Hepatic stellate cell (primary cell): ENCODE results near the gene RPRD2.
A peak's percentile ranks its signal among the peaks of the same experiment; 100 is the strongest.

Experiments used
- DNase-seq: peaks from one replicate; pipeline ENCODE4 v3.0.0; 2011; ENCODE audit warnings: low spot score

Gene RPRD2

DNA sequence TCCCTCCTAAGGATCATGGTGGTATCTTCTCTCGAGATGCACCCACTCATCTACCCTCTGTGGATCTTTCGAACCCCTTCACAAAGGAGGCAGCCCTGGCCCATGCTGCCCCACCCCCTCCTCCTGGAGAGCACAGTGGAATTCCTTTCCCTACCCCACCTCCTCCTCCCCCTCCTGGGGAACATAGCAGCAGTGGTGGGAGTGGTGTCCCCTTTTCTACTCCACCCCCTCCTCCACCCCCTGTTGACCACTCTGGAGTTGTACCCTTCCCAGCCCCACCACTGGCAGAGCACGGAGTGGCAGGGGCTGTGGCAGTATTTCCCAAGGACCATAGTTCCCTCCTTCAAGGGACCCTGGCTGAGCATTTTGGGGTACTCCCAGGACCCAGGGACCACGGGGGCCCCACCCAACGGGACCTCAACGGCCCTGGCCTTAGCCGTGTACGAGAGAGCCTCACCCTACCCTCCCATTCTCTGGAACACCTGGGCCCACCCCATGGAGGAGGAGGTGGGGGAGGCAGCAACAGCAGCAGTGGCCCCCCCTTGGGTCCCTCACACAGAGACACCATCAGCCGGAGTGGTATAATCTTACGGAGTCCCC, 108.8 kb downstream of the RPRD2 start:
- DNase-seq, result no peak

DNA sequence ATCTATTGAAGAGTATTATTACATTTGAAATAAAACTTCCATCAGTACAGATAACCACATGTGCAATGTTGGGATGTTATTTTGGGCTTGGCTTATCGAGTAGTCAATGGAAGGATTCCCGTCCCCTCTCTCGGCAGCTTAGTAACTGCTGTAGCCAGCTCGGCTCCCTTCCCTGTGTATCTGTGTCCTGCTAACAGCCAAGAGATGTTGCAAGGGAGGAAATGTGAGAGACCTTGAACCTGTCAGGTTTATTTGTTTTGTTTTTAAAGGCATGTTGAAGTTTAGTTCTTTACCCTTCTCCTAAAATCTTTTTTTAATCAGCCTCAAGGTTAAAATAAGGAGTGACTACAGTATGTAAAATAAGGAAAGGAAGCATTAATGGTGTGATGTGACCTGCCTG, 109.7 kb downstream of the RPRD2 start:
- DNase-seq, result no peak

DNA sequence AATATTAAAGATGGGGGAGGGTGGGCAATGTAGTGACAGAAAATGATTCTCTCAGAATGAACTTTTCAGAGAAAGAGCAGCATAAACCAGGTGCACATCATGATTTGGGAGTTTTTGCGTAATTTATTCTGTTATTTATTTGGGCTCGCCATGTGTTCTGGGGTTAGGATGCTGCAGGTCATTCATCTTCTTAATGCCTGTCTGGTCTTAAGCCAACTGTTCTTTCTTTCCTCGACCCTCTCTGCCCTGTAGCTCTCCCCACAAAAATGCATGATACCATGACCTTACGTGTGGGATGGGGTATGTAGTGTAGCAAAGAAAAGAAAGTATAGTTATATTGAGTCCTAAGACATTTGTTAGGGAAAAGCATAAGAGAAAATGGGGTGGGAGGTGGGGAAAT, 110.9 kb downstream of the RPRD2 start:
- no peak for DNase-seq

DNA sequence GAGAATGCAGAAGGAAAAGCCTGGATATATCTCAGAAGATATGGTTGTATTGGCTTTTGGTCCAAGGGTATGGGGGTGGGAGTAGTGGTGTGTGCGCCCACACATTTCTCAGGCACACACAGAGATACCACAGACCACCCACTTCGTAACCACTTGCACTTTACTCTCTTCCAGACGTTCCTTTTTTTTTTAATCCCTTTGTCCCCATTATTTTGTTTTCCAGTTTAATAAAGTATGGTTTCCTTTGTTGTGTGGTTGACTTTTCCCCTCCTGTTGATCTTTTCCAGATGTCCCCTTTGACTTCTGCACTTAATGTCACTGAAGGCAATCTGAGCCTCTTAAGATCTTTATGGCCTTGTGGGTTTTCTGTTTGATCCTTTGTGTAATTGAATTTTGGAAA, 112.8 kb downstream of the RPRD2 start:
- DNase-seq, result no peak

DNA sequence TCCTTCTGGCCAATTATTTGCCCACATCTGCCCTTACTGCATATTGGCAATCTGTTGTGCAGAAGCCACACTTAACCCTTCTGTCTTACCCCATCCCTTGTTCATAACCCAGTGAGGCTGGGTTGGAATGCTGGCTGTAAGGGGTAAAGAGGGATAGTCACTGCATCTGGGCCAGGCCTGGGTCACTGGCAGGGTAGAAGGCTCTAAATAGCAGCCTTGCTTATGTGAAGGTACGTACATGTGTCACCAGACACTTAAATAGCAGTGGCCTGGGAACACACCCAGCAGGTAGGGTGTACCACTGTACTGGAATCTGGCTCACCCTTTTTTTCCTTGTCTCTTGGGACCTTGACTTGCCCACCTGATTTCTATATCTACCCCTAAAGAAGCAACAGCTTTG, 113.4 kb downstream of the RPRD2 start:
- no peak for DNase-seq

DNA sequence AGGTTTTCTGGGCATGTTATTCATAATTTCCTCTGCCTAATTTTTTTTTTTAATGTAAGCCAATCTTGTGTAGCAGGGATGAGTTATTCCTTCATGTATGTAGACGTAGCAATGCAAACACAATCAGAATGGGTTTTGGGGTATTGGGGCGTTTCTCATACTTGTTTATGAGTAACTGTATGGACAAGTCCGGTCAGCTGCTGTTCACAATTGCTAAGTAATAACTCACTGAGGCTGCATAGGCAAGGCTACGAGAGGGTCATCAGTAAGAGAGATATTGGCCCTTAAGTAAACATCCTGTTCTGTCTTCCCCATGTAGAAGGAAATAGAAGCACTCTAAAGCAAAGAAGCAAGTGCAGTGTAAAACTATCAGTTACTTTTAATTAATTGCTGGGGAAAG, 113.8 kb downstream of the RPRD2 start:
- DNase-seq, result peak; percentile 56

DNA sequence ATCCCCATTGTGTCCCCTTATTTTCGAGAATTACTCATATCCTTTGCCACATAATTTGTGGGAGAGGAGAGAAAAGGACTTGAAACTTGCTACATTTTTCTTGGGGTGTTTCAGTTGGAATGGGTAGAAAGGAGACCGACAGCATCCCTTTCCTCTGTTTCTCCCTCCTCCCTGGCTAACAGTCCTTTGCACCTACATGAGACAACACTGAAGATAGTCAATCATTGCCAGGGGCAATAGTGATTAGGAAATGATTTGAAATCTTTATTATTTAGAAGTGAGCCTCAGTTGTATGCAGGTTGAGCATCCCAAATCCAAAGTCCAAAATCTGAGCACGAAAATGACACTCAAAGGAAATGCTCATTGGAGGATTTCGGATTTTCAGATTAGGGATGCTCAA, 115.4 kb downstream of the RPRD2 start:
- DNase-seq, result no peak

DNA sequence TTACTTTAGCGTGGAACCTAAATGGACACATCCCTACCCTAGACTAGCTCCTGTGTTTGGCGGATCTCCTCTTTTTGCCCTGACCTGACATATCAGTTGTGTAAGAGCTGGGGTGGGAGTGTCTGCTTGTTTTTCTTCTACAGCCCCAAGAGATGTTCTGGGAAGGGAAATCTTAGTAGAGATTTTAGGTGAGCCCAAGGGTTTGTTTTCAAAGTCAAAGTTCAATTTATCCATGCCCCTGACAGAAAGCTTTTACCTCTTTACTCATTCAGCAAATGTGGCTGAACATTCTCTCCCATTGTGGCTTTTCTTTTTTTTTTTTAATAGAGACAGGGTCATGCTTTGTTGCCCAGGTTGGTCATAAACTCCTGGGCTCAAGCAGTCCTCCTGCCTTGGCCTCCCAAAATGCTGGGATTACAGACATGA, 116.0 kb downstream of the RPRD2 start:
- DNase-seq, result no peak

DNA sequence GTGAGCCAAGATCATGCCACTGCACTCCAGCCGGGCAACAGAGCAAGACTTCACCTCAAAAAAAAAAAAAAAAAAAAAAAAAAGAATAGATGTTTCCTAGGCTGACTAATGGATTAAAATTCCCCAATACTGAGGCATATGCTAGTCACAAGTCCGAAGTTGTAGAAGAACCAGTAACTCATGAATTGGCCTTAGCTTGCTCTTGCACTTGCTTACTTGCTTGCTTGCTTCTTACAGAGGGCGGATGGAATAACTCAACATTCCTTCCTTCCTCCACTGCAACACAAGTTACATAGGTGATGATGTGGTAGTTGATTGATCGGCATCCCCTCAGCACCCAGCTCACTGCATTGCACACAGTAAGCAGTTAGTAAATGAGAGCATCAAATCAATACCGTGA, 120.5 kb downstream of the RPRD2 start:
- peak; percentile 54 for DNase-seq

DNA sequence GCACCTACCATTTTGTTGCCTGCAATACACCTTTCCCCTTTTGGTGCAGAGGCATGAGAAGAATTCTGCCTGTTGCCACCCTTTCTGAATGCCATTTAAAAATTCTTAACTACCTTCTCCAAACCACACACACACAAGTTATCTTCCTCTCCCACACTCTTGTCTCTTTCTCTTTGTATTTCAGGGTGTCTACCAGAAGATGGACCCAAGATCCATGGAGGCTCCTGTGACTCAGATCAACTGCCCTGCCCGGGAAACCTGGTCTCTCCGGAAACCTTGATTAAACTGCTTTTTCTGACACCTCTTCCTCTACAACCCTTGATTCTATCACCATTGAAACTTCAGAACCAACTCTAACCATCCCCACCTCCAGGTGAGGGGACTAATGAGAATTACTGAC, 120.9 kb downstream of the RPRD2 start:
- peak; percentile 55 for DNase-seq

DNA sequence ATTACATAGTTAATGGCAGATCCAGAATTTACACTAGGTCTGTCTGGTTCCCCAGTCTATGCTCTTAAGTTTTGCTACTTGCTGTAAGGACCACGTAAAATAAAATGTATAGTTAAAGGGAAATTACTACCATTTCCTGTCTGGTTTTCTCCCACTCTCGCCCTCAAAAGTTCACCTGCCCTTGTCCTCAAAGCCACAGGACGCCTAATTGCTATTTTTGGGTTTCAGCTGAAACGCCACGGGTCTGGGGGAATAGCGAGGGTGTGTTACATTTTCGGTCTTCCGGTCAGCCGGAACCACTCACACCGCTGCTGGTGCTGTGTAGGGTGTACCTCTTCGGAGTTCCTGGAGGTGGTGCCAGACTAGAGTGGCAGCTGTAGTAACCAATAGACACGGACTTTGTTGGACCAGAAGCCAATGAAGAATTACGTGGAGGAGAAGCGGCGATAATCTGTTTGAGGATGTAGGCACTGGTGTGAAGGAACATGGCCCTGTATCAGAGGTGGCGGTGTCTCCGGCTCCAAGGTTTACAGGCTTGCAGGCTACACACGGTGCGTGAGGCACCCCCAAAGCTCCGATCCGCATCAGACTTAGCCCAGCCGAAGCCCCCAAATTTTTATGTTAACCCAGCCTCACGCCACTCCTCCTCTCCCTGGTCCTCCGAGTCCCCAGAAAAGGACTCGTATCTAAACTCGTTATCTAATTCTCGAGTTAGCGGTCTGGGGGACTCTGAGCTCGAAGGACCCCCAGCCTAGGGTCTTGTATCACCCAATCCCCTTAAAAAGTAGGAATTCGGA, 123.2 kb downstream of the RPRD2 start, which contains the start of gene TARS2:
Gene TARS2 (plus strand): TSS at position 454 of the 797 bp plus-strand sequence. CDS start 32 bp downstream, at position 486.
- peak; percentile 96 for DNase-seq

DNA sequence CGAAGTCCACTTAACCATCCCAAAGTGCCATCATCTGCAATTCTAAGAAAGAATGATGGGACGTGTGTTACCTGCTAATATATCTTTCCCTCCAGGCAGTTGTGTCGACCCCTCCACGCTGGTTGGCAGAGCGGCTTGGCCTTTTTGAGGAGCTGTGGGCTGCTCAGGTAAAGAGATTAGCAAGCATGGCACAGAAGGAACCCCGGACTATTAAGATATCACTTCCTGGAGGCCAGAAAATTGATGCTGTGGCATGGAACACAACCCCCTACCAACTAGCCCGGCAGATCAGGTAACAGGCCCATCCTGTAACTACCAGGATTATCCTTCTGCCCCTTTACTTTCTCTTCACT, 123.8 kb downstream of the RPRD2 start:
- no peak for DNase-seq

DNA sequence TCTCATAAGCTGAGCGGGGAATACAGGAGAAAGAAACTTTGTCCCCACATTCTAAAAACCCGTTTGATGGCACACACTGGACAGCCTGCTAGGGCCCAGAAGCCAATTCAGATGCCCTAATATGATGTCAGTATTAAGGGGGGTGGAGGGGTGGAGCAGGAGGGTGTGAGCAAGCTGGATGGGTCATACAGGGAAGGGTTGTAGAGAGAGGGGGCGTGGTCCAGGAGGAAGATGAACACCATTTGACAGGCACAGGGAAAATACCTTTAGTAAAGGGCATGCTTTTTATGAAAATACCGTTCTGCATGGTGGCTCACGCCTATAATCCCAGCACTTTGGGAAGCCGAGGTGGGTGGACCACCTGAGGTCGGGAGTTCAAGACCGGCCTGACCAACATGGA, 129.2 kb downstream of the RPRD2 start:
- no peak for DNase-seq

DNA sequence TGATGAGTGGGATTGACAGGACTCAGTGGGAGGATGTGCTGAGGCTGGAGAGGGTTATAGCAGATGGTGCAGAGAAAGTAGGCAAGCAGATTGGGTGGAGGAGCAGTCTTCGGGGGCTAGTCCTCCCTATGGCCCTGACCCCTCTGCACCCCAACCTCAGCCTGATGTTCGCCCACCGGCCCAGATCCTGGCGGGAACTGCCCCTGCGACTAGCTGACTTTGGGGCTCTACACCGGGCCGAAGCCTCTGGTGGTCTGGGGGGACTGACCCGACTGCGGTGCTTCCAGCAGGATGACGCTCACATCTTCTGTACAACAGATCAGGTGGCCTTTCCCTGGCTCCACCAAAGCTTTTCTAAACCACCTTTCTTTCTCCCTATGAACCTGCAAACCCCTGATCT, 134.4 kb downstream of the RPRD2 start:
- DNase-seq, result no peak

DNA sequence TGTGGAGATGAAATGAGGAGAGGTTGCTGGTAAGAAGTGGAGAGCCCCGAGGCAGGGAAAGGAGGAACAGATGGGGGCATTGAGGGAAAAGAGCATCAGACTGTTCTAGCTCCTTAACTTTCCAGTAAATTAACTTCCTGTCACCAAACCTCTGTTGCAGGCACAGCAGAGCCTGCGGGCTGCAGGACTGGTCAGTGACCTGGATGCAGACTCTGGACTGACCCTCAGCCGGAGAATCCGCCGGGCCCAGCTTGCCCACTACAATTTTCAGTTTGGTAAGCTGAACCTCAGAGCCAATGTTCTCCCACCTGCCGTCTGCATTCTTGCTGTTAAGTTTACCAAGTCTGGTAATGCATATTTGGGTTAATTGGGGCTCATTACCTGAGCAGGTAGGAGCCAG, 141.5 kb downstream of the RPRD2 start:
- DNase-seq, result no peak

DNA sequence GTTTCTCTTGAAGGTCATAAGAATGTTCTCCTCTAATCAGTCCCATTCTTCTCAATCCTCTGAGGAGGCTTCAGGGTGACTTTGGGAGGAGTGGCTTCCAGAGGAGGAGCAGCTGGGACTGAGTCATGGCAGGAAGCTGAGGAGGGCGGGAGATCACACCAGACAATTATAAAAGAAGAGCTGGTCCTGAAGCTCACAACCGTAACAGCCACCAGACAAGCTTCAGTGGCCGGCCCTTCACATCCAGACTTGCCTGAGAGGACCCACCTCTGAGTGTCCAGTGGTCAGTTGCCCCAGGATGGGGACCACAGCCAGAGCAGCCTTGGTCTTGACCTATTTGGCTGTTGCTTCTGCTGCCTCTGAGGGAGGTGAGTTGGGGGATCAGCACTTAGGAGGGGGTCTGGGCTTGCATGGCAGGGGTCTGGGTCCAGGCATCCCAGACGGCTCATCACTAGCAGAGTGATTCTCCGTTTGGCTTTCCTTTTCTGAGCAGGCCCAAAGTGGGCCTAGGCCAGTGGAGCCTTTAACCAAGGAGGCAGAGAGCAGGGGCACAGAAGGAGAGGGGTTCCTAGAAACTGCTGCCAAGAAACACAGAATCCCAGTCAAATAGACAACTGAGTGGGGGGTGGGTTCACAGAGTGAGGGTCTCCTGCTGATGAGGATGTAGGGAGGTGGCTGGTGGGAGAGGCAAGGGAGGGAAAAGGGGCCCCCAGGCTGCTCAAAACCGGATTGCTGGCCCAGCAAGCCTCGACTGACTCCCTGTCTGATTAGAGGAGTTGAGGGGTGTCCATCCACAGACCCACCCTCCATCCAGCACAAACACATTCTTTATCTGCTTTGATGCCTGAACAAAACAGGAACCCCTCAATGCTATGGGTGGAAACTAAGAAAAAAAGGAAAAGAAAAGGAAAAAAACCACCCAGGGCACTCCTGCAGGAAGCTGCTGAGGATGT, 144.2 kb downstream of the RPRD2 start, which contains the start of gene ECM1:
Gene ECM1 (plus strand): TSS at position 198 of the 953 bp plus-strand sequence. CDS start 101 bp downstream, at position 299.
- DNase-seq, result peak; percentile 95

DNA sequence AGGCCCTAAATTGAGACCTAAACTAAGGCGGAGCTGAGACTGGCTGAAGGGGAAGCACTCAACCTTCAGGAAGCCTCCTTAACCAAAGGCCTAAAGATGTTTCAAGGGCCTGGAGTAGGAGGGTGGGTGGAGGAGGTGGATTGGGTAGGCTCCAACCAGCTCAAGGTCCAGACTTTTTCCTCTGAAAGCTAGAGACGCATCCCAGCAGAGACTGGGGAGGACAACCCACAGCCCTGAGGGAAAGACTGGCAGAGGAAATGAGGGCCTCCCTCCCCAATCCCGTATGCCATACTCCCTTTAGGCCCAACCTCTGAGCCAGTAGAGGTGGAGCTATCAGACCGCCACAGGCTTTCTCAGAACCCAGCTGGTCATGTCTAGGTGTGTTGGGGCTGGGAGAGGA, 145.0 kb downstream of the RPRD2 start:
- DNase-seq, result no peak

DNA sequence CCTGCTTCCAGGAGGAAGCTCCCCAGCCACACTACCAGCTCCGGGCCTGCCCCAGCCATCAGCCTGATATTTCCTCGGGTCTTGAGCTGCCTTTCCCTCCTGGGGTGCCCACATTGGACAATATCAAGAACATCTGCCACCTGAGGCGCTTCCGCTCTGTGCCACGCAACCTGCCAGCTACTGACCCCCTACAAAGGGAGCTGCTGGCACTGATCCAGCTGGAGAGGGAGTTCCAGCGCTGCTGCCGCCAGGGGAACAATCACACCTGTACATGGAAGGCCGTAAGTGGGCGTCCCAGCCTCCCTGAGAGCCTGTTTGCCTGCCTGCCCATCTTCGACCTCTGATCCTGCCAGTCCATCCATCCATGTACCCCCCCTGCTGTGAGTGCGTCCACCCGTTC, 147.6 kb downstream of the RPRD2 start:
- DNase-seq, result no peak

DNA sequence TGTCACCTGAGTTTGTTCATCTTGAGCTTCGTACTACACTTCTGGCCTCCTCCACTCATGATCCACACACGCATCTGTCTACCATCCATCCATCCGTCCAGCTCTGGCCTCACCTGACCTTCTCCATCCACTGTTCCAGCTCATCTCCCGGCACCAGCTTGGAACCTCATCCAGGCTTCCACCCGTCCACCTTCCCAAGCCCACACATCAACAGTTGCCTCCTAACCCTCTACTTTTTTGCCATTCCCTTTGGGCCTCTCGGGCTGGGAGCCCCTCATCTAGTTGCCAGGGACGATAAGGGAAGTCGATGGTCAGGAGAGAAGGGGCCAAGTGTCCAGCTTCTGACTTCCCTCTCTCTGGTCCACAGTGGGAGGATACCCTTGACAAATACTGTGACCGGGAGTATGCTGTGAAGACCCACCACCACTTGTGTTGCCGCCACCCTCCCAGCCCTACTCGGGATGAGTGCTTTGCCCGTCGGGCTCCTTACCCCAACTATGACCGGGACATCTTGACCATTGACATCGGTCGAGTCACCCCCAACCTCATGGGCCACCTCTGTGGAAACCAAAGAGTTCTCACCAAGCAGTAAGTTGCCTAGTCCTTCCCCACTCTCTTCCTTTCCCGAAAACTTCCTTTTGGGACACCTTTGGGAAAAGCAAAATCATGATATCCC, 148.2 kb downstream of the RPRD2 start:
- no peak for DNase-seq

DNA sequence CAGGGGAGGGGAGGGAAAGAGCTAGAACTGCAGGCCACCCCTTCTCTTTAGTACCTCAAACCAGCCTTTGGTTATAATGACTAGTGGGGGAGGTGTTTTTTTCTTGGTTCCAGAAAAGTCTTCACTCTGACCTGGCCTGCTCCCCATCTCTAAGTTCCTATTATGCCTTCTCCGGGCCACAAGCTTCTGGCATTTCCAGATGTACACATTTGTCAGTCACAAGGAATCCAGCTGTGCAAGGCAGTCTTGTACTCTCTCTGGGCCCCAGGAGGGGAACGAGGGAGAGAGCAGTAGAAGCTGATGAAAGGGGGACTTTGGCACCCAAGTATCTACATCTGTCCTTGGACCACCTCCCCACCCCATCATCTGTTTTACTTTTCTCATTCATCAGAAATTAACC, 148.9 kb downstream of the RPRD2 start:
- no peak for DNase-seq

DNA sequence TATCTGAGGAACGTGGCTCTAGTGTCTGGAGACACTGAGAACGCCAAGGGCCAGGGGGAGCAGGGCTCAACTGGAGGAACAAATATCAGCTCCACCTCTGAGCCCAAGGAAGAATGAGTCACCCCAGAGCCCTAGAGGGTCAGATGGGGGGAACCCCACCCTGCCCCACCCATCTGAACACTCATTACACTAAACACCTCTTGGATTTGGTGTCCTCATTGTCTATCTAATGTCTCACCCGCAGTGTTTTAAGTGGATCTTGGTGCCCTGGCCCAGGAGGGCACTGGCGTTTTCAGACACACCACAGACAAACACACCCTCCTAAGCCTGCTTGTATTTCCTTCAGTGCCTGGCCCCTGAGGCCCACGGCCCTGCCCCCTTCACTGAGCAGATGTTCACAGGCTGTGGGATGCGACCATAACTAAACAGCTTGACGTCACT, 149.4 kb downstream of the RPRD2 start:
- no peak for DNase-seq

DNA sequence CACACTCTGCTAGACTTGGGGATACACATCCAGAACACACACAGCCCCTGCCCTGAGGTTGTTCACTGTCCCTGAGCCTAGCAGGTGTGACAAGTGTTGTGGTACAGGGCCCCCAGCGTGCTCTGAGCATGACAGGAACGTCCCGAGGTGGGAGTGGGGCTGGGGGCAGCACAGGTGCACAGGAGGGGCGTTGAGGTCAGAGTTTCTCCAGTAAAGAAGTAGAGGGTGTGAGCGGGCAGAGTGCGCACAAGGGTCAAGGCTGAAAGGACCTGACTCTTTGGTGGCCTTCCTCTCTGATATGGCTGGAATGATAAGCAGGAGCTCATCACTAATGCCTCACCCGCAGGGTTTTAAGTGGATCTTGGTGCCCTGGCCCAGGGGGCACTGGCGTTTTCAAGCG, 150.3 kb downstream of the RPRD2 start:
- no peak for DNase-seq
